ENCODE data around the gene VSNL1. TPM values are rescaled to one million over a fixed set of nuclear protein-coding genes. Genes with fewer than 3 reads are reported as not detected.
A peak's percentile ranks its signal among the peaks of the same experiment; 100 is the strongest.
"Not testable (repeated sequence)": the region's sequence is repeated elsewhere in the genome, so short reads cannot be mapped to it uniquely, and the experiment has no call there.

VSNL1 gene
- total RNA-seq, 1 experiment from 2014 or later: 9.9 TPM

DNA sequence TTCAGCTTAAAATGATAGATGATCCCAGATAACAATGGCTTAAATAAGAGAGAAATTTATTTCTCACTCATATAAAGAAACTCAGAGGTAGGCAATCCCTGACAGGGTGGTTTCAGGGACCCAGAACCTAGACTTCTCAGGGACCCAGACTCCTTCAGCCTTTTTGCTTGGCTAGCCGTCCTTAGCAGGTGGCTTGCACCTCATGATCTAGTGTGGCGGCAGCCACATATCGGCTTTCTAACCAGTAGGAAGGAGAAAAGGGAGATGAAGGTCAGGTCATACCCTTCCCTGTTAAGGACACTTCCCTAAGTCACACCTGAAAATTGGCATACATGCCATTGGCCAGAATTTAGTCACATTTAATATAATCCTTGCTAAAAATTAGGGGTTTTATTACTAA lies 18.4 kb downstream of the VSNL1 start:
- Histone ChIP-seq H2BK5ac (ENCODE audit: insufficient read length, low read length) (no peak overlapping the region), H3K79me2 (ENCODE audit: insufficient read depth, low read length) (peaks cover 28% of the 10 kb centered on the region; the same call in 1 of the 2 replicates), H2AFZ (ENCODE audit: low read length) (no peak overlapping the region), H3K23ac (ENCODE audit: insufficient read length, low read depth, low read length) (no peak overlapping the region), H3K27me3 (ENCODE audit: insufficient read depth, low read length) (no peaks in the 10 kb centered on the region), H3K18ac (ENCODE audit: insufficient read length, low read depth, low read length) (no peak overlapping the region), H3K23me2 (ENCODE audit: insufficient read length, low read depth, low read length, poor library complexity, severe bottlenecking) (no peaks in the 10 kb centered on the region), H4K8ac (replicated peaks; ENCODE audit: insufficient read length, low read depth, low read length) (no peak overlapping the region), H2AK5ac (ENCODE audit: insufficient read length, low read length) (no peak overlapping the region), H2BK20ac (ENCODE audit: low read depth, low read length, poor library complexity, severe bottlenecking) (no peak overlapping the region), H3T11ph (ENCODE audit: low read length) (no peak overlapping the region), H4K91ac (ENCODE audit: insufficient read length, low read depth, low read length) (no peak overlapping the region), H3K4me2 (ENCODE audit: insufficient read depth, insufficient read length, low read length) (no peak overlapping the region), H3K27ac (ENCODE audit: insufficient read length, low read depth, low read length) (no peak overlapping the region), H2BK120ac (ENCODE audit: low read depth, low read length, poor library complexity, severe bottlenecking) (no peak overlapping the region), H4K20me1 (ENCODE audit: control insufficient read depth, insufficient read depth, insufficient read length) (no peaks in the 10 kb centered on the region), H3K9ac (ENCODE audit: extremely low read depth, insufficient read length, low read length) (no peak overlapping the region), H3K14ac (ENCODE audit: insufficient read depth, low read length) (no peak overlapping the region), H4K5ac (ENCODE audit: insufficient read length, low read depth, low read length) (no peak overlapping the region), H2BK15ac (ENCODE audit: low read depth, low read length) (no peak overlapping the region), H3K79me1 (ENCODE audit: insufficient read depth, low read depth, low read length, poor library complexity, severe bottlenecking) (no peaks in the 10 kb centered on the region), H3K4me1 (ENCODE audit: insufficient read depth, low read length) (peaks cover 19% of the 10 kb centered on the region), H3K9me3 (ENCODE audit: control insufficient read depth, low read depth, low read length) (no peaks in the 10 kb centered on the region), H3K4ac (ENCODE audit: low read depth, low read length) (no peak overlapping the region), H3K56ac (ENCODE audit: insufficient read length, low read depth, low read length) (no peak overlapping the region), H2BK12ac (ENCODE audit: insufficient read length, low read depth, low read length) (no peak overlapping the region)
- peaks cover 60 to 64% of the 10 kb centered on the region in 2 experiments for H3K4me1 Mint-ChIP-seq
- peaks cover 0 to 6% (median 1%) of the 10 kb centered on the region in 3 experiments; a peak in 1 of 7 replicates for H3K36me3 Mint-ChIP-seq (ENCODE audit: insufficient read depth in 1 of 3, low read depth in 3 of 3)
- H3K9me3 Mint-ChIP-seq: no peaks in the 10 kb centered on the region
- WGBS (ENCODE audit: extremely low coverage, insufficient read length, low lambda C conversion rate): no CpG with 5 or more reads among the region's 3 CpGs
- TF ChIP-seq, protein P1, sequence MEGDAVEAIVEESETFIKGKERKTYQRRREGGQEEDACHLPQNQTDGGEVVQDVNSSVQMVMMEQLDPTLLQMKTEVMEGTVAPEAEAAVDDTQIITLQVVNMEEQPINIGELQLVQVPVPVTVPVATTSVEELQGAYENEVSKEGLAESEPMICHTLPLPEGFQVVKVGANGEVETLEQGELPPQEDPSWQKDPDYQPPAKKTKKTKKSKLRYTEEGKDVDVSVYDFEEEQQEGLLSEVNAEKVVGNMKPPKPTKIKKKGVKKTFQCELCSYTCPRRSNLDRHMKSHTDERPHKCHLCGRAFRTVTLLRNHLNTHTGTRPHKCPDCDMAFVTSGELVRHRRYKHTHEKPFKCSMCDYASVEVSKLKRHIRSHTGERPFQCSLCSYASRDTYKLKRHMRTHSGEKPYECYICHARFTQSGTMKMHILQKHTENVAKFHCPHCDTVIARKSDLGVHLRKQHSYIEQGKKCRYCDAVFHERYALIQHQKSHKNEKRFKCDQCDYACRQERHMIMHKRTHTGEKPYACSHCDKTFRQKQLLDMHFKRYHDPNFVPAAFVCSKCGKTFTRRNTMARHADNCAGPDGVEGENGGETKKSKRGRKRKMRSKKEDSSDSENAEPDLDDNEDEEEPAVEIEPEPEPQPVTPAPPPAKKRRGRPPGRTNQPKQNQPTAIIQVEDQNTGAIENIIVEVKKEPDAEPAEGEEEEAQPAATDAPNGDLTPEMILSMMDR (conservative IDR thresholded peaks at IDR 0.05): no peak
- H3K27ac Mint-ChIP-seq: peak overlapping the region in 1 of 3 experiments; percentile 25; a peak in 1 of 7 replicates
- no peak for DNase-seq
- H3K27me3 Mint-ChIP-seq (ENCODE audit: low read depth): no peaks in the 10 kb centered on the region
- H3K4me3 Mint-ChIP-seq: no peak overlapping the region

DNA sequence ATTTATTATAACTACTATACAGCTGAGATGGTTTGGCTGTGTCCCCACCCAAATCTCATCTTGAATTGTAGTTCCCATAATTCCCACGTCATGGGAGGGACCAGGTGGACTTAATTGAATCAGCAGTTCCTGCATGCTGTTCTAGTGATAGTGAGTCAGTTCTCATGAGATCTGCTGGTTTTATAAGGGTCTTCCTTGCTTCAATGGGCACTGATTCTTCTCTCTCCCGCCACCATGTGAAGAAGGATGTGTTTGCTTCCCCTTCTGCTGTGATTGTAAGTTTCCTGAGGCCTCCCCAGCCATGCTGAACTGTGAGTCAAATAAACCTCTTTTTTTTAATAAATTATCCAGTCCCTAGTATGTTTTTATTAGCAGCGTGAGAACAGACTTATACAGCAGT lies 25.2 kb downstream of the VSNL1 start:
- Mint-ChIP-seq H3K36me3 (ENCODE audit: insufficient read depth in 1 of 3, low read depth in 3 of 3) (peaks cover 3 to 27% (median 5%) of the 10 kb centered on the region in 3 experiments), H3K4me1 (peaks cover 6 to 14% of the 10 kb centered on the region in 2 experiments; a peak in 3 of 4 replicates)
- H4K91ac ChIP-seq (ENCODE audit: insufficient read length, low read depth, low read length); H2BK120ac ChIP-seq (ENCODE audit: low read depth, low read length, poor library complexity, severe bottlenecking); H3K27me3 ChIP-seq (ENCODE audit: insufficient read depth, low read length); DNase-seq; H3K56ac ChIP-seq (ENCODE audit: insufficient read length, low read depth, low read length); H2BK12ac ChIP-seq (ENCODE audit: insufficient read length, low read depth, low read length); H2AFZ ChIP-seq (ENCODE audit: low read length); H2BK5ac ChIP-seq (ENCODE audit: insufficient read length, low read length); H3K27ac Mint-ChIP-seq; H3K23me2 ChIP-seq (ENCODE audit: insufficient read length, low read depth, low read length, poor library complexity, severe bottlenecking); H3K14ac ChIP-seq (ENCODE audit: insufficient read depth, low read length); H3K23ac ChIP-seq (ENCODE audit: insufficient read length, low read depth, low read length); H3K27ac ChIP-seq (ENCODE audit: insufficient read length, low read depth, low read length); H3K9me3 ChIP-seq (ENCODE audit: control insufficient read depth, low read depth, low read length); H3K27me3 Mint-ChIP-seq (ENCODE audit: low read depth); H3K4me3 Mint-ChIP-seq; H3K79me1 ChIP-seq (ENCODE audit: insufficient read depth, low read depth, low read length, poor library complexity, severe bottlenecking); H3K4ac ChIP-seq (ENCODE audit: low read depth, low read length); H3K18ac ChIP-seq (ENCODE audit: insufficient read length, low read depth, low read length); H3T11ph ChIP-seq (ENCODE audit: low read length); H3K9me3 Mint-ChIP-seq; H4K5ac ChIP-seq (ENCODE audit: insufficient read length, low read depth, low read length); H3K9ac ChIP-seq (ENCODE audit: extremely low read depth, insufficient read length, low read length); H2AK5ac ChIP-seq (ENCODE audit: insufficient read length, low read length); H2BK15ac ChIP-seq (ENCODE audit: low read depth, low read length); H3K4me1 ChIP-seq (ENCODE audit: insufficient read depth, low read length); H4K8ac ChIP-seq (replicated peaks; ENCODE audit: insufficient read length, low read depth, low read length); H3K4me2 ChIP-seq (ENCODE audit: insufficient read depth, insufficient read length, low read length); H2BK20ac ChIP-seq (ENCODE audit: low read depth, low read length, poor library complexity, severe bottlenecking); H4K20me1 ChIP-seq (ENCODE audit: control insufficient read depth, insufficient read depth, insufficient read length): not testable (repeated sequence)
- WGBS (ENCODE audit: extremely low coverage, insufficient read length, low lambda C conversion rate): no CpG with 5 or more reads among the region's 3 CpGs
- H3K79me2 ChIP-seq (ENCODE audit: insufficient read depth, low read length): peaks cover 18% of the 10 kb centered on the region; the same call in 1 of the 2 replicates
